AG09309 (cell line): ENCODE measurements around the gene PDSS2.
"Not testable (repeated sequence)": the region's sequence is repeated elsewhere in the genome, so short reads cannot be mapped to it uniquely, and the experiment has no call there.

Source experiments
- DNase-seq: peaks from one replicate; pipeline ENCODE4 v3.0.0-alpha.2; 2010; ENCODE audit warnings: low read depth
- H3K4me3 ChIP-seq: 2 replicates; pipeline ENCODE4 v1.5.1; 2011; ENCODE audit warnings: mild to moderate bottlenecking, low read depth, low read length, moderate library complexity; ENCODE audit not compliant: control insufficient read depth
- CTCF ChIP-seq: IDR thresholded peaks from 2 replicates; pipeline ENCODE4 v1.5.1; 2011; ENCODE audit warnings: mild to moderate bottlenecking, low read depth, low read length, inconsistent platforms; ENCODE audit not compliant: insufficient read depth, control insufficient read depth; ENCODE audit errors: missing control alignments

PDSS2 gene

GRCh38 chr6:107386340-107386739, 73.0 kb downstream of the PDSS2 start:
- DNase-seq = no peak
- no peak overlapping the region for H3K4me3 ChIP-seq
- no peak for TF ChIP-seq CTCF

- DNase-seq = no peak
- H3K4me3 ChIP-seq = no peak overlapping the region
- TF ChIP-seq CTCF = no peak
These were observed 75.7 kb downstream of the PDSS2 start for GRCh38 chr6:107383705-107384104.

GRCh38 chr6:107374264-107374663, 85.1 kb downstream of the PDSS2 start:
- H3K4me3 ChIP-seq = no peak overlapping the region
- no peak for DNase-seq
- TF ChIP-seq CTCF = no peak

GRCh38 chr6:107369493-107369892, 89.9 kb downstream of the PDSS2 start:
- no peak for DNase-seq
- no peak overlapping the region for H3K4me3 ChIP-seq
- TF ChIP-seq CTCF = no peak

GRCh38 chr6:107368471-107368870, 90.9 kb downstream of the PDSS2 start:
- TF ChIP-seq CTCF = no peak
- H3K4me3 ChIP-seq = no peak overlapping the region
- no peak for DNase-seq

- DNase-seq, H3K4me3 ChIP-seq: not testable (repeated sequence)
These were observed 95.2 kb downstream of the PDSS2 start for GRCh38 chr6:107364173-107364572.

- peak; percentile 31 for DNase-seq
- no peak for TF ChIP-seq CTCF
- no peak overlapping the region for H3K4me3 ChIP-seq
These were observed 97.4 kb downstream of the PDSS2 start for GRCh38 chr6:107361753-107362604.
